Cardiac fibroblast (primary cell): ENCODE results near the gene LRRC41.
A peak's percentile ranks its signal among the peaks of the same experiment; 100 is the strongest.

Source experiments
- DNase-seq, 2 donors: peaks; one replicate each; pipeline versions ENCODE4 v3.0.0 to v3.0.0-alpha.2; 2010; ENCODE audit warnings: low read depth in 2 of 2
- H3K4me3 ChIP-seq, 2 donors: replicated peaks in 1 of 2; 1 replicate in 1 of 2; 2 replicates in 1 of 2; pipeline ENCODE4 v1.5.1; 2011; ENCODE audit warnings: low read depth in 2 of 2, low read length in 2 of 2, mild to moderate bottlenecking in 2 of 2, moderate library complexity in 1 of 2
- TF ChIP-seq, protein P1 (sequence below): IDR thresholded peaks from one replicate; pipeline ENCODE4 v1.5.1; 2011; ENCODE audit warnings: low read depth, mild to moderate bottlenecking, low read length, inconsistent platforms

The LRRC41 gene

GRCh38 chr1:46289976-46290375, 13.4 kb downstream of the LRRC41 start:
- TF ChIP-seq, protein P1, sequence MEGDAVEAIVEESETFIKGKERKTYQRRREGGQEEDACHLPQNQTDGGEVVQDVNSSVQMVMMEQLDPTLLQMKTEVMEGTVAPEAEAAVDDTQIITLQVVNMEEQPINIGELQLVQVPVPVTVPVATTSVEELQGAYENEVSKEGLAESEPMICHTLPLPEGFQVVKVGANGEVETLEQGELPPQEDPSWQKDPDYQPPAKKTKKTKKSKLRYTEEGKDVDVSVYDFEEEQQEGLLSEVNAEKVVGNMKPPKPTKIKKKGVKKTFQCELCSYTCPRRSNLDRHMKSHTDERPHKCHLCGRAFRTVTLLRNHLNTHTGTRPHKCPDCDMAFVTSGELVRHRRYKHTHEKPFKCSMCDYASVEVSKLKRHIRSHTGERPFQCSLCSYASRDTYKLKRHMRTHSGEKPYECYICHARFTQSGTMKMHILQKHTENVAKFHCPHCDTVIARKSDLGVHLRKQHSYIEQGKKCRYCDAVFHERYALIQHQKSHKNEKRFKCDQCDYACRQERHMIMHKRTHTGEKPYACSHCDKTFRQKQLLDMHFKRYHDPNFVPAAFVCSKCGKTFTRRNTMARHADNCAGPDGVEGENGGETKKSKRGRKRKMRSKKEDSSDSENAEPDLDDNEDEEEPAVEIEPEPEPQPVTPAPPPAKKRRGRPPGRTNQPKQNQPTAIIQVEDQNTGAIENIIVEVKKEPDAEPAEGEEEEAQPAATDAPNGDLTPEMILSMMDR = no peak
- no peak for DNase-seq
- H3K4me3 ChIP-seq = no peak overlapping the region

DNA sequence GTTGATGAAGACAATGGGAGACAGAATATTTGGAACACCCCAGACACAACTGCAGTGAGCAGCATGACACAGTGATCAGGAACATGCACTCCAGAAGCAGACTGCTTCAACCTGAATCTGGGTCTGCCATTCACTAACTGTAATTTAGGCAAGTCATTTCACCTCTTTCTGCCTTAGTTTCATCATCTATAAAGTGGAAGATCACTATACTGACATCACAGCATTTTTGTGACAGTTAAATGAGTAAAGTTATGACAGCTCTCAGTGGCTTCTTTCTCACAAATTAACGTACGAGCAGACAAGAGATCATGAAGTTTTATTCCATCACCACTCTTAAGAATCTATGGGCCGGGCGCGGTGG, 14.3 kb downstream of the LRRC41 start:
- no peak for DNase-seq
- H3K4me3 ChIP-seq = no peak overlapping the region
- TF ChIP-seq, protein P1 = no peak

DNA sequence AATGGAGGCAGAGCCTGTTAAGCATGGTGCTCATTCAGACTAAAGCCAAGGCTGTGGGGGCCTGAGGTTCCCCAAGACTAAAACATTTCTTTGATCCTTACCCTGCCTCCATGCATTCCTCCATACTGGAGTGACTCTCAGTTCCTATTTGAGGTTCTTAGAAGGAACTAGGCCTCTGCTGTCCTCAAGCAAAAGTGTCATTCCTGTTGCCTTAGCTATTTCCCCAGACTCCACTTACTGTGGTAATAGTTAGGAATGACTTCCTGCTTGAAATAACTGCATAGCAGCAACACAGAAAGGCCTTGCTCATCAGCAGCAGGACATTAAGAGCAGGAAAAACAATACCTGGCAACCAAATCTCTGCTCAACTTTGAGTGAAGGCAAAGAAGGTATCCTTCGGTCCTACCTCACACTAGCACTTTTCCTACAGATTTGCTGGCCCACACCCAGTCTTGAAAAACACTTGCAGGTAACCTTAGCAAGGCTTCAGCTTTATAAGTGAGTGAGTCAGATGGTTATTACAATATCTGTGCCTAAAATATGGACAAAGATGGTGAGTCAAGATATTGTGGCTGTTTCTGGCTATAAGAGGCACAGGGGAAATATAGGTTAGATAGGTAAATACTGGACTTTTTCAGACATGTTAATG, 14.8 kb downstream of the LRRC41 start:
- no peak overlapping the region for H3K4me3 ChIP-seq
- TF ChIP-seq, protein P1 = no peak
- peak; percentile 30 to 76 for DNase-seq

GRCh38 chr1:46285730-46286477, 17.5 kb downstream of the LRRC41 start:
- H3K4me3 ChIP-seq = no peak overlapping the region
- TF ChIP-seq, protein P1 = no peak
- DNase-seq = no peak

GRCh38 chr1:46284597-46285564, 18.5 kb downstream of the LRRC41 start:
- DNase-seq = peak in 1 of 2 donors; percentile 15
- TF ChIP-seq, protein P1 = no peak
- H3K4me3 ChIP-seq = no peak overlapping the region

GRCh38 chr1:46284058-46284457, 19.4 kb downstream of the LRRC41 start:
- no peak for DNase-seq
- TF ChIP-seq, protein P1 = no peak
- no peak overlapping the region for H3K4me3 ChIP-seq
